GM18861 (cell line): ENCODE measurements around the gene EIF5AL1.
"Not testable (repeated sequence)": the region's sequence is repeated elsewhere in the genome, so short reads cannot be mapped to it uniquely, and the experiment has no call there.

Source experiments
- ATAC-seq: cut with Tn5 transposase; IDR thresholded peaks from one replicate; pipeline ENCODE4 v1.9.1; 2021; ENCODE audit not compliant: unreplicated experiment

Gene EIF5AL1

DNA sequence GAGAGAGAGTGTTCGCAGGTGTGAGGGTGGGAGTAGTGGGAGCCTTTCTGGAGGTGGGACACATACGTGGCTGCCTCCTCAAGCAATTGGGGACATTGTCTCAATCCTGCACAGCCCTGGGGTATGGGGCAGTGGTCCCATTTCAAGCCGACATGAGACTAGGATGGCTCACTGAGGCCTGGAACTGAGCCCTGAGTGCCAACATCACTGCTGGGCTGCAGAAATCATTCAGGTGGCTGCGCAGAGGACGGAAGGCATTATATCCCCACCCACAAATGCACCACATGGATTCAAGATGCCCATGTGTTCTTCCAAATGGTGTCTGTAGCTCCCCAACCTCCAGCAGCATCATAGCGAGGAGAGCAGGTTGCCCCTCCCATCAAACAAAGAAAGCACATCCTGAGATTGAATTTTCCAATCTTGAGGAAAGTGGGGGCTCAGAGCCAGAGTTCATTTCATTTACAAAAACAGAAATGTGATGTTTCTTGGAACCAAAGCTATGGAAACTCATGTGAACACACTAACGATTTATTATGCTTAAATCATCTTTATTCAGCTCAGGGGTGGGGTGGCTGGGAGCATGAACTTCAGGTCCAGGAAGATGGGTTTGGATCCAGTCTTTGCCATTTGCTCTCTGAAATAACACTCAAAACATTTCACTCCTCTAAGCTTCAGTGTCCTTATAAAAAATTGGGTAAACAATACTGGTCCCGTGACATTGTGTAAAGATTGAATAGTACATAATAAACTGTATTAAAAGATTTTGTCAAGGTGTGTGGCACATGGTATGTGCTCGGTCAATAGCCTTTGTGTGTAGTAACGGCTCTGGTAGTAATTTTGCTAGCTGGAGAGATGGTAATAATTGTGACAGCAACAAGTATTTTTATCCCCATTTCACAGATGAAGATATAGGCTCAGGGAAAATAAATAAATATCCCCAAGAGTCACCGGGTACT lies 43.3 kb downstream of the EIF5AL1 start:
- no peak for ATAC-seq

DNA sequence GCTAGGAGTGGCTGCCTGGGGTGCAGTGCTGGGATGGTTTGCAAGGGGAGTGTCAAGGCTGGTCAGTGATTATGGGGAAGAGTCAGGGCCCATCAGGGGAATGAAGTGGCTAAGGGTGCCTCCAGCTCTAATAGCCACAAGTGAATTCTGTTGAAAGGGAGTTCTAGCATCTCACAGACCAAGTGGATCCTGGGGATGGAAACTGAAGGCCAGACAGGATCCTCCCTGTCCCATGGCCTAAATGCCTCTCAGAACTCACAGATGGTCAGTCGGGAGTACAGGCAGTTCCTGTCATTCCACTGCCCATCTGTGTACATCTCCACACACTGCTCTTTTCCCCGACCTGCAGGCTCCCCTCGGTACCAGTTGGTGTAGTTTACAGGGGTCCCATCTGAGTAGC lies 44.6 kb downstream of the EIF5AL1 start:
- ATAC-seq: not testable (repeated sequence)

DNA sequence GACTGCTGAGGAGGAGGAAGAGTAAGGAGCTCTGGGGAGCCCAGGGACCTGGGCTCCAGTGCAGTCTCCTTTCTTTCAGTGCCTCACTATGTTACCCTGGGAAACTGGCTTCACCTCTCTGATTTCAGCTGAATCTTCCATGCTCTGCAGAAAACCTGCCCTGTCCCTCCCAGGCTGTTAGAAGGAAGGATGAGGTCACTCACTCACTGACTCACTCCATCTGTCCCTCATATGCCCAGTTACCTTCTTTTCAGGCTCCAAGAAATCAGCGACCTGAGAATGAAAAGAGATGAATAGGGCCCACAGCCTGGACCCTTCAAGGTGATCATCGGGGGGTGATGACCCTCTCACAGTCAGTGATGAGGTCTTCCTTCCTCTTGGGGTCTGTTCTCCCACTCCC lies 47.4 kb downstream of the EIF5AL1 start:
- no peak for ATAC-seq

DNA sequence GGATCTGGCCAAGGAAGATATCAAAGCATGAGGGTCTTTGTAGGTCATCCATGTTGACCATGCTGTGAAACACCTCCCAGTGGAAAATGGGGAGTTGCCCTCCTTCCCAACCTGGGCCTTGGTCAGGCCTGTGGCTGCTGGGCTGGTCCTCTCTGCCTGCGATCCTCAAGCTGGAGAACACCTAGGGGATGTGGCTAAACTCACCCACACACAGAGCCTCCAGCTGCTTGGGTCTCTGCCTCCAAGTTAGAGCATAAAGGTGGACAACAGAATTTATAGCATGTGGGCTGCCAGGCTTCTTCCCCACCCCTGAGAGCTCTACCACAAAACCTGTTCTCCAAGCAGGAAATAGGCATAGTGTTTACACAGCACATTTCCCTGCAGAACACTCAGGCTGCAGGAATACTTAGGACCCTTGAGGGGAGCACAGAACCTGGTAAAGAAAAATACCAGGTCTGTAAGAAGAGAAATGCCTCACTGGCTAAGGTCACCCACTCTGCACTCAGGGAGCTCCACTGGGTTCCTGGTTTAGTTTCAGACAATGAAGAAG lies 47.9 kb downstream of the EIF5AL1 start, which contains the start of gene SFTPA2:
Gene SFTPA2 (minus strand): TSS at position 248 of the 550 bp plus-strand sequence. CDS start 924 bp downstream, outside the sequence.
- no peak for ATAC-seq

DNA sequence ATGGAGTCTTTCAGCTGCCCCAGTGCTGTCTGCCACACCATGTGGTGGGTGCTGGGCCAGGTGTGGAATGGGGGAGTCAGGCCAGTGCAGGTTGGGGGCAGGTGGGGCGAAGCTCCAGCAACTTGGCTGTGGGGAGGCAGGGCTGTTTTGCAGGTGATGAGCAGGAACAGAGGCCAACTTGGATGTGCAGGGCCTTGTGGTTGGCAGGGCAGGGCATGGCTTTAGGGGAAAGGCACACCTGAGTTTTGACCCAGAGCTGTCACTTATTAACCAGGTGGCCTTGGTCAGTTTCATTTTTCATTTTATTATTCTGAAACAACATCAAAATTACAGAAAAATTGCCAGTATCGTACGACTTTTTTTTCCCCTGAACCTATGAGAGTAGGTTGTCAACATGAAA lies 48.9 kb downstream of the EIF5AL1 start:
- ATAC-seq: no peak

DNA sequence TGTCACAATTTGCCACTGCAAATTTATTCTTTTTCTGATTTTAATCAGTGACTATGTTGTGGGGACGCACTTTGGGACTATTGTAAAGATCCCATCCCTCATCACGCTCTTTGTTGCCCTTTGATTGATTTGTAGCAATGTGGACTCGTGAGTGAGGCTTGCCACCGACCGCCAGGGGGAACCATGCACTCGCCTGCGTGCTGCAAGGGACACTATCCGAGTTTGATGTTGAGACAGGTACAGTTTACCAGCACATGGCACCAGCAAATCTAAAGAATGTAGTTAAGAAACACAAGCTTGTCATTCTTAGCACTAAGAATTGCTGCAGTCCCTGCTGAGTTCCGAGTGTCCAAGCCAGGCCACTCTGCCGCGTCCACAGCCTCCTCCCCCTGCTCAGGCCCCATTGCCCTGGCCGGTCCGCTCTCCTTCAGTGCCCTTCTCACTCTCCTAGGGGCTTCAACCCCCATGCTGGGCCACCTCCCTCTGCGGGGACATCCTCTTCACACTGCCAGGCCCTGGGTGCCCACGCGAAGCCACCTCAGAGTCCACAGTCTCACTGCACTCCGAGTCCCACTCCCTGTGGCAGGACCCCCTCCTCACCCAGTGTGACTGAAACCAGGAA lies 49.9 kb downstream of the EIF5AL1 start:
- no peak for ATAC-seq

DNA sequence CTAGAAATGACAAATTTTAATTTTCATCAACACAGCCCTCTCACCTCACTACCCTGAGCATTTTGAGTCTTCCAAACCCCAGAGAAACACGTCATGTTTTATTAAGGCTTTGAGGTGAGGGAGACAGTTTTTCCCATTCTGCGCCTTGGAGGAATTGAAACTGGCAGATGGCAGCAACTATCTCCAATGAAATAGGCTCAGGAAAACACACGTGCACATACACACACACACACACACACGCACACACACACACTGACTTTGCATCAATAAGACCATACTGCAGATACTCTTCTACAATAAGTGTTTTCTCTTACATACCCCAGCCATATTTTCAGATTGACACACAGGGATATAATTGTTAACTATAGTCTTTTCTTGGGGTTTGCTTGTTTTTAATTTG lies 51.1 kb downstream of the EIF5AL1 start:
- no peak for ATAC-seq
